Vagina (tissue), 2 donors: ENCODE results near the gene PXK.

Experiments
- POLR2A ChIP-seq, 2 donors: fragments of 450-650 bp; IDR thresholded peaks; one replicate each; pipeline ENCODE4 v1.6.1; 2017; ENCODE audit warnings: antibody characterized with exemption in 2 of 2, mild to moderate bottlenecking in 2 of 2, moderate library complexity in 2 of 2
- TF ChIP-seq, protein P1 (sequence below), 3 experiments: fragments of 450-650 bp in 2 of 3; fragments of 200-600 bp in 1 of 3; sonication (generic) in 1 of 3; IDR thresholded peaks; one replicate each; pipeline ENCODE4 v1.5.1; 2017 to 2019; ENCODE audit warnings: antibody characterized with exemption in 3 of 3, mild to moderate bottlenecking in 2 of 3, moderate library complexity in 2 of 3

- TF ChIP-seq, protein P1, sequence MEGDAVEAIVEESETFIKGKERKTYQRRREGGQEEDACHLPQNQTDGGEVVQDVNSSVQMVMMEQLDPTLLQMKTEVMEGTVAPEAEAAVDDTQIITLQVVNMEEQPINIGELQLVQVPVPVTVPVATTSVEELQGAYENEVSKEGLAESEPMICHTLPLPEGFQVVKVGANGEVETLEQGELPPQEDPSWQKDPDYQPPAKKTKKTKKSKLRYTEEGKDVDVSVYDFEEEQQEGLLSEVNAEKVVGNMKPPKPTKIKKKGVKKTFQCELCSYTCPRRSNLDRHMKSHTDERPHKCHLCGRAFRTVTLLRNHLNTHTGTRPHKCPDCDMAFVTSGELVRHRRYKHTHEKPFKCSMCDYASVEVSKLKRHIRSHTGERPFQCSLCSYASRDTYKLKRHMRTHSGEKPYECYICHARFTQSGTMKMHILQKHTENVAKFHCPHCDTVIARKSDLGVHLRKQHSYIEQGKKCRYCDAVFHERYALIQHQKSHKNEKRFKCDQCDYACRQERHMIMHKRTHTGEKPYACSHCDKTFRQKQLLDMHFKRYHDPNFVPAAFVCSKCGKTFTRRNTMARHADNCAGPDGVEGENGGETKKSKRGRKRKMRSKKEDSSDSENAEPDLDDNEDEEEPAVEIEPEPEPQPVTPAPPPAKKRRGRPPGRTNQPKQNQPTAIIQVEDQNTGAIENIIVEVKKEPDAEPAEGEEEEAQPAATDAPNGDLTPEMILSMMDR (IDR thresholded peaks at IDR 0.05) = no peak
- no peak for TF ChIP-seq POLR2A (IDR thresholded peaks at IDR 0.05)
Measured at GRCh38 chr3:58411851-58412830, 79.4 kb downstream of the PXK start.
